ENCODE data around the gene ALMS1.
"Not testable (repeated sequence)": the region's sequence is repeated elsewhere in the genome, so short reads cannot be mapped to it uniquely, and the experiment has no call there.

DNA sequence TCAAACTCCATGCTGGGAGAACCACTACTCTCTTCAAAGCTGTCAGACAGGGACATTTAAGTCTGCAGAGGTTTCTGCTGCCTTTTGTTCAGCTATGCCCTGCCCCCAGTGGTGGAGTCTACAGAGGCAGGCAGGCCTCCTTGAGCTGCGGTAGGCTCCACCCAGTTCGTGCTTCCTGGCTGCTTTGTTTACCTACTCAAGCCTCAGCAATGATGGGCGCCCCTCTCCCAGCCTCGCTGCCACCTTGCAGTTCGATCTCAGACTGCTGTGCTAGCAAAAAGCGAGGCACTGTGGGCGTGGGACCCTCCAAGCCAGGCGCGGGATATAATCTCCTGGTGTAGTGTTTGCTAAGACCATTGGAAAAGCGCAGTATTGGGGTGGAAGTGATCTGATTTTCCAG is 262.1 kb downstream of the ALMS1 start:
- not testable (repeated sequence) for TF ChIP-seq EZH2phosphoT487 (IDR thresholded peaks at IDR 0.05; ENCODE audit: borderline replicate concordance, low read length)
- TF ChIP-seq, protein P1, sequence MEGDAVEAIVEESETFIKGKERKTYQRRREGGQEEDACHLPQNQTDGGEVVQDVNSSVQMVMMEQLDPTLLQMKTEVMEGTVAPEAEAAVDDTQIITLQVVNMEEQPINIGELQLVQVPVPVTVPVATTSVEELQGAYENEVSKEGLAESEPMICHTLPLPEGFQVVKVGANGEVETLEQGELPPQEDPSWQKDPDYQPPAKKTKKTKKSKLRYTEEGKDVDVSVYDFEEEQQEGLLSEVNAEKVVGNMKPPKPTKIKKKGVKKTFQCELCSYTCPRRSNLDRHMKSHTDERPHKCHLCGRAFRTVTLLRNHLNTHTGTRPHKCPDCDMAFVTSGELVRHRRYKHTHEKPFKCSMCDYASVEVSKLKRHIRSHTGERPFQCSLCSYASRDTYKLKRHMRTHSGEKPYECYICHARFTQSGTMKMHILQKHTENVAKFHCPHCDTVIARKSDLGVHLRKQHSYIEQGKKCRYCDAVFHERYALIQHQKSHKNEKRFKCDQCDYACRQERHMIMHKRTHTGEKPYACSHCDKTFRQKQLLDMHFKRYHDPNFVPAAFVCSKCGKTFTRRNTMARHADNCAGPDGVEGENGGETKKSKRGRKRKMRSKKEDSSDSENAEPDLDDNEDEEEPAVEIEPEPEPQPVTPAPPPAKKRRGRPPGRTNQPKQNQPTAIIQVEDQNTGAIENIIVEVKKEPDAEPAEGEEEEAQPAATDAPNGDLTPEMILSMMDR (IDR thresholded peaks at IDR 0.05; ENCODE audit: low read depth, low read length, poor library complexity, severe bottlenecking): not testable (repeated sequence)

Measured in DOHH2 (cell line).